Hematopoietic multipotent progenitor cell (in vitro differentiated cells): ENCODE data around the gene SGCA. TPM values are rescaled to one million over a fixed set of nuclear protein-coding genes. Genes with fewer than 3 reads are reported as not detected.

Experiments
- DNase-seq, 3 donors: peaks; one replicate each; pipeline ENCODE4 v3.0.0-alpha.2; 2011 to 2015; ENCODE audit warnings: low read depth in 2 of 3, low spot score in 2 of 3
- total RNA-seq: library from RNA; depleted of rRNA; stranded (reverse); fragments of >200 nt; gene quantifications from one replicate; pipeline ENCODE4 v1.2.3, GENCODE V29; 2012

SGCA gene
- total RNA-seq, 1 donor: not detected

DNA sequence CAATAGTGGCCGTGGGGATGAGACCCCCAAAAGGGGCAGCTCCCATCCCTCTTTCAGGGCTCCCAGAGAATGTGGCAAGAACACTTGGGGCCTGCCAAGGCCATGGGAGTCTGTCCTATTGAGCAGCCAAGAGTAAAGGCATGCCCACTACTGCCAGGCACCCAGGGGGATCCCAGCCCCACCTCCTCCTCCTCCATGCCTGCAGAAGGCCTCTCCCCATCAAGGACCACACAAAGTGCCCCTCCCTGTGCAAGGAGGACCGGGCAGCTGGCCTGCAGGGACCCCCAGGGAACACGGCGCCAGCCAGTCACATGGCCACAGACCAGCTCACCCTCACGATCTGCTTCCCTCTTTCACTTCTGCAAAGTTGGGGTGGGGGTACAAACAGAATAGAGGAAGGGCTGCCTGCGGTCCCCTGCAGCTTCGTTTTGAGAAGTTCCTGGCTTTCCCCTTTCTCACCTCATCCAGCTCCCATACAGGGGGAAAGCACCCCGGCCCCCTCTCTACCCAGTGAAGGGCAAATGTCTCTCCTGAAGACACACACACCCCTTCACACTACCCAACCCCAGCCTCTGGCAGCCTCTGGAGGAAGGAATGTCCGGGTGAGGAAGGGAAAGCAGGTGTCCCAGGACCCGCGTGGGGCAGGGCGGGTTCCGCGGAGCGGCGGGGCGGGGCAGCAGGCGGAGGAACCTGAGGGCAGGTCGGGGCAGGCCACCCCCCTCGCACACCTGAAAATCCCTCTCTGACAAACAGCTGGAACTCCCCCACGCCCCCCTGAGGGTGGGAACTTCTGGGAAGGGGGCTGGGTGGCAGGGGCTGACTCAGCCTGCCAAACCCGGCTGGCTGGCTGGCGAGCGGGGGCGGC, 17.3 kb upstream of the SGCA start:
- DNase-seq: peak in 2 of 3 donors; percentile 85 to 86

DNA sequence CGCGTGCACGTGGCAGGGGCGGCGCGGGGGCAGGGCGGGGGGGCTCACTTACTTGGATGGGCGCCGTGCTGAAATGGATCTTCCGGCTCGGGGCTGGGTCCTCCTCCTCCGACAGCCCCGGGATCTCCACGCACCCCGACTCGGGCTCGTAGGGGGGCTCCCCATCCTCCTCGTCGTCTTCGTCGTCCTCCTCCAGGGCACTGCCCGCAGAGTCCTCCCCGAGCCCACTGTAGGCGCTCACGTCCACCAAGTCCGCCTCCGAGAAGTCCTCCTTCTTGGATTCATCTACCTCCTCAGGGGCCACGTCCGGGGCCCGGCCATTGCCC, 16.8 kb upstream of the SGCA start:
- DNase-seq: no peak

DNA sequence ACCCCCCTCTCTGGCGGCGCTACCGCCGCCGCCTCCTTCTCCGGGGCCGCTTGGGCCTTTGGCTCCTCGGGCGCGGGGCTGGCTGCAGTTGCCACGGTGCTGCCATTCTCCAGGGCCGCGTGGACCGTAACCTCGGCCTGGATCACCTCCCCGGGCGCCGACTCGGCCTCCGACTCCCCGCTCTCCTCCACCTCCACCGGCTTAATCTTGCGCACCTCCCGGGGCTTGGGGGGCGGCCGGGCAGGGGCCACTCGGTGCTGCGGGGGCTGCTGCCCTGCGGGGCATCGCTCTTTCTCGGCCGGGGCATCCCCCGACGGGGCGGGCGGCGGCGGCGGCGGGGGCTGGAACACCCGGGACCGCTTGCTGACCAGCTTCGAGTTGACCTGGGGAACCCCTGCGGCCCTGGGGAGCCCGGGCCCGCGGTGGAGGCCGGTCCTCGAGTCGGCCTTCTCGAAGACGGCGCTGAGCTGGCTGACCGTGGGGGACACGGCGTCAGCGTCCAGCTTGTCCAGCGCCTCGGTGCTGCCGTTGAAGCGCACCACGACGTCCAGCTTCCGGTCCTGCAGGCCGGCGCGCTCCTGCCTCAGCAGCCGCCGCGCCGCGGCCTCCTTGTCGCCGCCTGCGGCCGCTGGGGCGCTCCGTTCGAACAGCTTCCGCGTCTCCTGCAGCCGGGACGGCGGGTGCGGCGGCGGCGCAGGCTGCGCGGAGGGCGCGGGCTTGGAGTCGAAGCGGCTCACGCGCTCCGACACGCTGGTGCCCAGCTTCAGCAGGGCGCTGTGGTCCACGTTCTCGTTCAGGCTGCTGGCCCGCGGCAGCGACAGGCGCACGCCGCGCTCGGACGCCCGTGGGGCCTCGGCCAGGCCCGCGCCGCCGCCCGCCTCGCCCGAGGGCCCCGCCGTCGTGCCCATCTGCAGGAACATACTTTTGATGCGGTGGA, 16.1 kb upstream of the SGCA start:
- peak in 2 of 3 donors; percentile 42 to 47 for DNase-seq

DNA sequence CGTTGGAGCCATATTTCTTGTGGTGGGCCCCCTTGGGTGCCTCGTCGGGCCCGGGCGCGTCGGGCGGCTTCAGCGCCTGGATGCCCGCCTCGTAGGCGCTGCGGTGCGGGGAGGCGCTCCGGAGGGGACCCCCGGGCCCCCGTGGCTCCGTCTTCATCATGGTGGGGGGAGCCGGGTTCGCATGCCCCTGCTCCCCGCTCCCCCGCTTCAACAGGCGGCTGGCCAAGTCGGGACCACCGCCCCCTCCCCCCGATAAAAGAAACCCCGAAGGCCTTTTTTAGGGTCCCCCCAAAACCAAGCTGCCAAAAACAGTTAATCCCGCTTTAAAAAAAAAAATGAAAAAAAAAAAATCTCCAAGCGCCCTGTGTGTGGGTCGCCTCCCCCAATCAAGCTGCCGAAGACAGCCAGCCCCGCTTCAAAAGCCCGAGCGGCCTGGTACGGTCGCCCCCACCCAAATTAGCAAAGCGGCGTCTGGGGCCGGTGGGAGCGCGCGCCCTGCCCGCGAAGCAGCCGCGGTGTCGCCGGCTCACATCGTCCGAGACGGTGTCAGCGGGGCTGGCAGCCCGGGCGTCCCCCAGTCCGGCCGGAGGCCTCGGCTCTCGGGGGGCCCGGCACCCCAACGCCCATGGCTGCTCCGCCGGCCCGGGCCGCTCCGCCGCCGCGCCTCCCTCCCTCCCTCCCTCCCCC, 15.3 kb upstream of the SGCA start, which contains the start of gene PPP1R9B:
Gene PPP1R9B, minus strand, starts transcription at position 324 of the 687 bp plus-strand sequence. Its CDS starts 164 bp downstream, at position 160.
- no peak for DNase-seq

DNA sequence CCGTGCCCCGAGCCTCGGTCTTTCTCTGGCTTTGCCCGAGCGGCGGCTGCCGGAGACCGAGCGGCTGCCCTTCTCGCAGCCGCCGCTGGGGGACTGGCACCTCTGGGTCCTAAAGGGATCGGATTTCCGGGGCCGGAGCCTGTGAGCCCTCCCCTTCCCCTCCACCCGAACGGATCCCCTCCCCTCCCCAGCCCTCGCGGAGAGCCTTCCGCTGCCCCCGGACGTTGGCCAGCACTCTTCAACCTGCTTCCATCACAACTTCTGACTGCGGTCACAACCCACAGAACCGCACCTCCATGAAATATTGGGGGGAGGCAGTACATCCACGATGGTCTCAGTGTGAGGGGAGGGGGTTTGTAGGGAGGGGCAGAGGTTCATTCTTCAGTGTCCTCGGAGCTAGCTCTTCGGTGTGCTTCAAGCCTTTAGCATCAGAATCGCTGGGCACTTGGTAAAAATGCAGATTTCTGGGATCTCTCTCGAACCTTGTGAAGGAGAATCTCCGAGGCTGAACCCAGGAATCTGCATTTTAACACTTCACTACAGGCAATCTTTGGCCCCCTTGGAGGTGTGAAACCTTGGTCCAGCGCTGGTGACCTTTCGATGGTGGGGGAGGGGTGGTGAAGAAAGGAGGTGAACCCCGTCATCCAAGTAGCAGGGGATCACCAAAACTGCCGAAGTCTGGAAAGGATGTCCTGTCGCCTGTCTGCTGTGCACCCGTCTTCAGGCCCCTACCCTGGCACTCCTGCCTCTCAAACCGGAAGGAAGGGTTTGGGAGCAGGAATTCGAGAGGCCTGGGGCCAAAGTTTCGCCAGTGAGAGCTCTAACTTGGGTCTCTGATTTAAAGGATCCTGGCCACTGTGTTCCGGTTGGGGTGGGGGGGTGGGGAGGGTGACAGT, 14.5 kb upstream of the SGCA start:
- peak in 2 of 3 donors; percentile 94 for DNase-seq

DNA sequence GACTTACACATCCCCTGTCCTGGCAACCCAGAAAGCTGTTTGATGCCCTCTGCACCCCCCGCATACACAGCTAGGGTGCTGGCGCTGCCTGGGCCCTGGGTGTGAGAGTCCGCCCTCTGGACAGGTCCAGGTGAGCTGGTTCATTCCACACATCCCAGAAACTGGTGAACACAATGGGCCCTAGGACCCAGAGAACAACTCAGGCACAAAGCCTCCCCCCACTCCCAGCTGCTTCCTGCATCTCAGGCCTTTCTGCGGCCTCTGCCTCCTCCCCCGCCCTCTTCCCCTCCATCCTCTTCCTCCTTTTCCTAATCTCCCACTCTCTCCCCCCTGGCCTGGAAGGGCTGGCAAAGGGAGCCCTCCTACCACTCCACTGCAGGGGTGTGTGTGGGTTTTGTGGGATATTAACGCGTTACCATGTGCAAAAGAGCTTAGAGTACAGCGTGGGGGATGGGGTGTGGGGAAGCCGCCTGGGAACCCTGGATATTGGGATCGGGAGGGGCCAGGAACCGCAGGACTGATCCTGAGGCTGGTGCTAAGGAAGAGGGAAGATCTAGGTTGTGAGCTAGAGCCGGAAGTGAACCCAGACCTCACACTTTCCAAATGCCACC, 13.8 kb upstream of the SGCA start:
- peak in 2 of 3 donors; percentile 50 to 67 for DNase-seq

DNA sequence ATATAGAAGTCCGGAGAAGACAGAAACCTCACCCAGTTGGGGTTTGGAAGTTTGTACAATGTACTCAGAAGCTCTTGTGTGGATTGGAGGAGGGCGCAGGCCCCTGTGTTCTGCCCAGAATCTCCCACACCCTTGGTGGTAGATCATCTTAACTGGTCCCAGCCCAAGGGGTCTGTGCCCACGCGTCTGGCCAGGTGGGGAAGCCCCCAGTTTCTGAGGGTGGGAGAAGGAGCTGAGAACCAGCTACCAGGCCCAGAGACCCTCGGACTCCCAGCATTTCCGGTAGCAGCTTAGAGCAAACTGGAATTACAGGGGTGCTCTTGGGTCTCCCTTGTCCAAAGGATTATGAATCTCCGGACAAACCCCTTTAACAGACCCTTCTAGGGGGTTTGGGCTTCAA, 13.1 kb upstream of the SGCA start:
- no peak for DNase-seq

DNA sequence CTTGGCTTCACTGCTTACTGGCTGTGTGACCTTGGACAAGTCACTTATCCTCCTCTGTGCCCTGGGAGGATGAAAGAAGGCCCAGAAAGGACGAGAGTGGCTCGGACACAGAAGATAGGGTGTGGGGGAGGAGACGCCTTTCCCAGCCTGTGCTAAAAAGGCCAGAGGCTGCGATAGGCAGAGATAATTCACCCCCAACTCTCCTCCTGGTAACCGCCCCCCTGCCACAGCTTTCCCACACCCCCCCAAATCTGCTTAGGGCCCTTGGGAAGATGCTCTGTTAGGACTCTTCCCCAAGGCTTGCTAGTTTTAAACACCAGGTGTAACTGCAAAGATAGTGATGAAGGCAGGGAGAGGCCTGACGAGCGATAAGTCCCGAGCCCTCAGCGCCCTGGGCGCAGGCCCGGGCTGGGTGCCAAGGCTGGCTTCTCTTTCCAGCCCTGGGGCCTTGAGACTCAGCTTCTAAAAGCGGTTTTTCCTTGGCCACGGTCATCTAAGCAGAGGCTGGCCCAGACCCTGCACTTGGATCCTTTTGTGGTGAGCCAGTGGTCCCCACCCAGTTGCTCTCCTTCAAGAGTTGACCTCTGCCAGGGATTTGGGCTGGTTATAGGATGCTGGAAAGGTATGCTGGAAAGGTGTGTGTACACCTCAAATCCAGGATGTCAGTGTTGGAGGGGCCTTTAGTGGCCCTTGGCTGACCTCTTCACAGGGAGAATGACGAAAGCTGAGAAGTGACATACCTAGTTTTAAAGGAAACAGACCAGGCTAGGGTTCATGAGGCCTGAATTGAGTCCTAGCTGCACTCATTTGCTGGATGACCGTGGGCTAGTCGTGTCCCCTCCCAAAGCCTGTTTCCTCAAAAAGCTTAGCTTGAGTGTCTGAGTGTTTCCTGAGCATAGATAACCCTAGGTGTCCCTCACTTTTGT, 11.9 kb upstream of the SGCA start:
- DNase-seq: peak in 1 of 3 donors; percentile 32

DNA sequence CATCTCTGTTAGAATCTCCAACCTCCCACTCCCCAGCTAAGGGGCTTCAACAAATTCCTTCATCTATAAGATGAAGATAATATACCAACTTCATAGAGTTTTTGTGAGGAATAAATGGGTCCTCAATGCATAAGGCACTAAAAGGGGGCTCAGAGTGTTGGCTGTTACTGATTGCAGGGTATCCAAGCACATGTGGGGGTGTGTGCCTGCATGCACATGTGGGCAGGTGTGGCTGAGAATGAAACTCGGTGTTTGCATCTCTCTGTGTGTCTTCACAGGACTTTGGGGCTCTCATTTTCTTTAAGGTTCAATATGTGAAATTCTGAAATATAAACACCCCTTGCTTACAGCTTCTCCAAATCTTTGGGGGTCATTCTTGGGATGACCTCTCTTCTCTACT, 11.2 kb upstream of the SGCA start:
- DNase-seq: no peak

DNA sequence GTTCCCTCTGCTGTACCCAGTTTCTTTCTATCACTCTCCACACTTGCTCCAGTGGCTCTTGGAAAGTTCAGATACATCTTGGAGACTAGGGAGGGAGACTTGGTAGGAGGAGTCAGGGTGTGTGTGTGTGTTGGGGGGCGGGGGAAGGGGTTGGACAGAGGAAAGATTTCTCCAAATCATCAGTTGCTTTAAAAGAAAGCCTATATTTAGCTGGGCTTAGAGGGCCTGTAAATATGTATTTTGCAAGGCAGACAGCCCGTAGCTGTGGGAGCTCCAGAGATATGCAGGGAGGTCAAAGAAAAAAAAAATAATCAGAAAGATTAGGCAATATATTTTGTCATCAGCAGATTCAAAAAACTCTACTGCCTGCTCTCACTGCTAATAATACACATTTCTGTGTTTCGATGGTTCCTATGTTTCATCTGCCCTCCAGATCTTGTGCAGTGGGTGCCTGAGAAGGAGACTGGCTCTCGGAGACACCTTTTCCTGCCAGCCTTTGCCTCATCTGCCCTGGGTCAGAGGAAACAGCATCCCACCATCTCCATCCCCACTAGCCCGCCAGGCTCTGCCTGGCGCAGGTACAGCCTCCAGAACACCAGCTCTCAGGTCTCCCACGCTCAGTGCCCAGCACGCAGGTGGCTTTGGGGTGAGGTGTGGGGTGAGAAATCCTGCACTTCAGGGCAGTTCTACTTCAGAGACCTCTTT, 10.5 kb upstream of the SGCA start:
- no peak for DNase-seq

DNA sequence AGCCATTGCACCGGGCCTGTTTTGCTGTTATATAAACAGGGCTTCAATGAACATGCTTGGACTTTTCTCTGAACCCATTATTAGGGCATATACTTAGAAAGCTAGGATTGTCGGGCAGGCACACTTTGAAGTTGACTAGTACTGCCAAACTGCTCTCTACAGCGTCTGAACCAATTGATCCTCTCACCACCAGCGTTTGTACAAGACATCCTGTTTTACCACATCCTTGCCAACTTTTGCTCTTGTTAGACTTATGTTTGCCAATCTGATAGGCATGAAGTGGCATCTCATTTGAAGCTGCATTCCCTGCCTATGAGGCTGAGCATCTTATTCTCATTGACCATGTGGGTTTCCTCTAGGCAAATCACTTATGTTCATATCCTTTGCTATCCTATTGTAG, 7.9 kb upstream of the SGCA start:
- no peak for DNase-seq

DNA sequence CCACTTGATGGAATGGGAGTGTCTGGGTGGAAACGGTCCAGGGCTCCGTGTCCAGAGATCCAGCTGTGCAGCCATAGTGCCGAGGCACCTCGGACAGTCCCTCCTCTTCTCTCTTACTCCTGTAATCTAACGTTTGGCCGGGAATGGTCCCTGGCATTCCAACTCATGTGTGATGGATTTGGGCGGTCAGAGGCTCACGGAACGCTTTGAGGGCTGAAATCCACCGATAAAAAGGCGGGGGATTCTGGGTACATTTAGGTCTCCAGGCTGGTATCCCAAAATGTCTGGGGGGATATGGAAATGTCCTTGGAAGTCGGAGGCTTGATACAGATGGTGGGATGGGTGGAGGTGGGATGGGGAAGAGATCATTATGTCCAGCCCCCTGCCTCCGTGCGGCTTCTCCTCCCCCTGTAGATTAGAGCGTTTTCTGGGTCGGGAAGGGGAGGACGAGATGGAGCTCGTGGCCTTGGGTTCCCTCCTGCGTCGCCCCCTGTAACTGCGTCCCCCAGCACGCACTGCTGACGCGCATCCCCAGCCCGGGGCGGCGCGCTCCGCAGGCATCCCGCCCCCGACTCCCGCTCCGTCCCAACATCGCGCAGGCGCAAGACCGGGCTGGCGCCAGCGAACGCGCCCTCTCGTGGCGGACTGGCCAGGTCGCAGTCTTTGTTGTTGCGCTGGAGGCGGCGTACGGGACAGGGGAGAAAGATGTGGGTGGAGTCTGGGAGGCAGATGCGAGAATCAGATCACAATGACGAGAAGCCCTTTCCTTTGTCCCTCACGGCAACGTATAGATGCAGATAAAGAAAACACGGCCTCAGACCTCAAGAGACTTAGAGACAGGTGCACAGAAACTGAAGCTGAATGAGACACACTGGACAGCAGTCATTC, 4.5 kb upstream of the SGCA start:
- peak; percentile 91 to 96 (median 94) for DNase-seq

DNA sequence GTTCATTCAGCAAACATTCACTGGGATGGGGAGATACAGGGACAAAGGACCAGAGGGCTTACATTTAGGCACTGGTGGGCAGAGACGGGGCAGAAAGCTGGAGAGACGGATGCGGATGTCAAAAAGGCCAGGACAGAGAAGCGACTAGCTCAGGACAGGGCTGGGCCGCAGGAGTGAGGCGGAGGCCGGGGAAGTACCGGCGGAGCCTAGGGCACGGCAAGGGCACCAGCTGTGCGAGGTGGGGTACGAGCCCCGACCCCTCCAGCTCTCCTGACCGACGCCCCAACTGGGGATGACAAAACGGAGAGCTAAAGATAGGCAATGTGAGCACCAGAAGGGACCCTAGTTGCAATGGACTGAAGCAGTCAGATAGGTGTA, 3.9 kb upstream of the SGCA start:
- DNase-seq: no peak

DNA sequence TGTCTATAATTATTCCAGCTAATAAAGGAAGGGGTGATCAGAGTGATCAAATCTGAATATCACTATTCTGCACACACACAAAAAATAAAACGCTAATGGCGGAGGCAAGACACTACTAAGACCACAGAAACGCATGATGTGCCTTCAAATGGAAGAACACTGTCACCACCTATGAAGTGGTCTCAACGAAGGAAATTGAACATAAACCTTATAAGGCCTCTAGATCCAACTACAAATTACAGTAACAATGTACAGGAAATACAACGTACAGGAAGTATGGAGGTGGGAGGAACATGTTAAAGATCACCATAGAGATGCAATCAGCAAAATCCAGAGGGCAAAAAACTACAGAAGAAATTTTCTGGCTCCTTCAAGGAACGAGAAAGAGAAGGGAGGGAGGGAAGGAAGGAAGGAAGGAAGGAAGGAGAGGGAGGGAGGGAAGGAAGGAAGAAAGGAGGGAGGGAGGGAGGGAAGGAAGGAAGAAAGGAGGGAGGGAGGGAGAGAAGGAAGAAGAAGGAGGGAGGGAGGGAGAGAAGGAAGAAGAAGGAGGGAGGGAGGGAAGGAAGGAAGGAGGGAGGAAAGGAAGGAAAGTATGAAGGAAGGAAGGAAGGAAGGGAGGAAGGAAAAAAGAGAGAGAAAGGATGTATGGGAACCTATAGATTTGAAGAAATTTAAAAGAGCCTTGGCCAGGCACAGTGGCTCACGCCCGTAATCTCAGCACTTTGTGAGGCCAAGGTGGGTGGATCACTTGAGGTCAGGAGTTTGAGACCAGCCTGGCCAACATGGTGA, 3.1 kb upstream of the SGCA start:
- no peak for DNase-seq

DNA sequence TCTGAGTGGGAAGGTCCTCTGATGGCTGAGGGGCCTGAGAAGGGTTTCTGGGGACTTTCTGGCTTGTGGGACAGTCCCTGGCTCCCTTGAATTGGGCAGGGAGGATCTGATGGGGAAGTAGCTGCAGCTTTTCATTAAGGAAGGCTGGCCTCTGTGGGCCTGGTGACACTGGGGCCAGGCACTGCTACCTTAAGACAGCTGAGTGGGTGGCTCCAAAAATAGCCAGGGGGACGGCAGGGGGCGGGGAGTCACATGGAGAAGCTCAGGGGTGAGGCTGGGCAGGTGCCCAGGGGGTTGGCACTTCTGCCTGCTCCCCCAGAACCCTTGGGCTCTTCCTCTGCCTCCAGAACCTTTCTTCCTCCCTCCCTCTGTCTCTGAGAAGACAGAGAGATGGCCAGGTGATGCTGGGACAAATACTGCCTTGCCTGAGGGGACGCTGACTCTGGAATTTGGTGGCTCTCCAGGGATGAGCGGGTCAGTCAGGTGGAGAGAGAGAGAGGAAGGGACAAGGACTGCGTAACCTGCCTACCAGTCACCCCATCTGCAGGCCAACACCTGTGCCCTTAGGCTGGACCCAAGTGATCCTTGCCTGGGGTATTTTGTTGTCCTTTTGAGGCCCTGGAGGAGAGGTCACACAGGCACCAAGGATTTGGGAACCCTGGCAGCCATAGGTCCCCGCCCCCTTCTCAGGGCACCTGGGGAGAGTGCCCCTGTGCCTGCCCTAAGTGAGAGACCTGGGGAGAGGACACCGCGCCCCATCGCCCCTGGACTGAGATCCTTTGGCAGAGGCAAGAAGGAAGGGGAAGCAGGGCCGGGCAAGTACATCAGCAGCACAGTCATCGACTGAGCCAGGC, 1.7 kb upstream of the SGCA start:
- peak in 1 of 3 donors; percentile 47 for DNase-seq
